A549 treated with Mapracorat at 1 μM for 4 hours (cell line): ENCODE measurements around the gene CAB39. TPM values are rescaled to one million over a fixed set of nuclear protein-coding genes. Genes with fewer than 3 reads are reported as not detected.

ENCODE experiments used
- total RNA-seq: library from RNA; stranded (reverse); fragments of 200-300 nt; extraction: Qiagen RNA extraction; gene quantifications from 5 replicates; pipeline ENCODE4 v1.2.3, GENCODE V29; 2022

CAB39 gene
- total RNA-seq = 46.1 to 56.1 TPM (median 54.2 TPM) in 5 replicates

DNA sequence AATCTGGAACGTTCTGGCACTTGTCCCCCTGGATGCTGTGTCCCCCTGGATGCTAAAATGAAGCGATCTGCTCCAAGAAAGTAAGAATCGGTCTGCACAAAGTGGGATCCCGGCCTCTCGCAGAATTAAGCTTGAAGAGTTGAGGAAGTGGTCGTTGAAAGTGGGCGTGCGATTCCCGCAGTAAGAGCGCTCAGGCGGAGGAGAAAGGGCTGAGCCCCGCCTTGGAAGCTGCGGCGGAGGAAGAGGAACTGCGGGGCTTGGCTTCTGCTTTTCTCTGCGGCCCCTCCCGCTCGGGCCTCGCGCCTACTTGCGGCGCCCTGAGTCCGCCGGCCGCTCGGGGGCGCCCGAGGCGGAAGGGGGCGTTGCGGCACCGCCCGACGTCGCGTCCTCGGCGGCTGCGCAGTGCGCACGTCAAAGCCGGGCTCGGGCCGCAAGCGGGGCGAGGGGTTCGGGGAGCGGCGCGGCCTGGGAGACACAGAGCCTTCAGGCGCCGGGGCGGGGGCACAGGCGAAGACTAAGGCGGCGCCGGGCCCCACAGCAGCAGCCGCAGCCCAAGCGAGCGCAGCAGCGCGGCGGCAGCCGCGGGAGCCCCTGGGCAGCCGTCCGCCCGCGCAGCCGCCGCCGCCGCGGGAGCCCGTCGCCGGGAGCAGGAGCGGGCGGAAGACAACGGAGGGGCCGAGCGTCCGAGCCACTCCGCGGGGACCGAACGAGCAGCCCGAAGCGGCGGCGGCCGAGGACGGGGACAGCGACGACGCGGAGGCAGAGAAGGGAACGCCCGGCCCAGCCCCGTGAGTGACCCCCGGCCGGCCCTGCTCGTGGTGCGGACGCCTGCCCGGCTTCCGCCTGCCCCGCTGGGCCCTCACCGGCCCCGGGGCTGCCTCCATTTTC, at the start of gene CAB39:
Gene CAB39 (plus strand): TSS at position 400 of the 888 bp plus-strand sequence. CDS start 47,160 bp downstream, outside the sequence.

DNA sequence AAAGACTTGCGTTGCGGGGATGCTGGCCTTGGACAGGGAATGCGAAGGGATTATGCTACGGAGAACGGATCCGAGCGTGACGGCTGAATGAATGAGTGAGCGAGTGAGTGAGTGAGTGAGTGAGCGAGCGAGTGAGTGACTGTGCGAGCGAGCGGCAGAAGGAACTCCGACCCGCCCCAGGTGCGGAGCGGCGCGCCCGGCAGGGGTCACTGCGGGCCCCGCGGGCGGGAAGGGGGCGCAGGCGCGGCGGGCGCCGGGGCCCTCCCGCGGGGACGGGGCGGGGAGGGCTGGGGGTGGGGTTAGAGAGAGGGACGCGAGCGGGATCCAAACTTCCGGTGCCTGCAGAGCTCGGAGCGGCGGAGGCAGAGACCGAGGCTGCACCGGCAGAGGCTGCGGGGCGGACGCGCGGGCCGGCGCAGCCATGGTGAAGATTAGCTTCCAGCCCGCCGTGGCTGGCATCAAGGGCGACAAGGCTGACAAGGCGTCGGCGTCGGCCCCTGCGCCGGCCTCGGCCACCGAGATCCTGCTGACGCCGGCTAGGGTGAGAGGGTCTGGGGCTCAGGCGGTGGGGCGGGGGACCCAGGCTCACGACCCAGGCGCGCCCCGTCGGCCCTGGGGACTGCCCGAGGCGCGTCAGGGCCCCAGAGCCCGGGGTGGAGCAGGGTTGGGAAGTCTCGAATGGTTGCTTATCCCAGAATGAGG, 152.1 kb downstream of the CAB39 start, which contains the start of gene ITM2C:
Gene ITM2C (plus strand): TSS at position 338 of the 702 bp plus-strand sequence. CDS start 84 bp downstream, at position 422.

Other genes with a start within 250 kb of the CAB39 start
- gene ITM2C, start 152.1 kb downstream of the CAB39 start, total RNA-seq = 67.3 to 82.5 TPM (median 75.6 TPM) in 5 replicates
- 0.04 TPM in 1 of 5 replicates, not detected in the others for gene GPR55, start 212.4 kb downstream of the CAB39 start, total RNA-seq